GM21576 (cell line): ENCODE measurements around the gene SMAD4.
"Not testable (repeated sequence)": the region's sequence is repeated elsewhere in the genome, so short reads cannot be mapped to it uniquely, and the experiment has no call there.

ENCODE experiments used
- ATAC-seq: cut with Tn5 transposase; IDR thresholded peaks from one replicate; pipeline ENCODE4 v1.9.1; 2021; ENCODE audit warnings: mild to moderate bottlenecking, moderate library complexity; ENCODE audit not compliant: unreplicated experiment

The SMAD4 gene

DNA sequence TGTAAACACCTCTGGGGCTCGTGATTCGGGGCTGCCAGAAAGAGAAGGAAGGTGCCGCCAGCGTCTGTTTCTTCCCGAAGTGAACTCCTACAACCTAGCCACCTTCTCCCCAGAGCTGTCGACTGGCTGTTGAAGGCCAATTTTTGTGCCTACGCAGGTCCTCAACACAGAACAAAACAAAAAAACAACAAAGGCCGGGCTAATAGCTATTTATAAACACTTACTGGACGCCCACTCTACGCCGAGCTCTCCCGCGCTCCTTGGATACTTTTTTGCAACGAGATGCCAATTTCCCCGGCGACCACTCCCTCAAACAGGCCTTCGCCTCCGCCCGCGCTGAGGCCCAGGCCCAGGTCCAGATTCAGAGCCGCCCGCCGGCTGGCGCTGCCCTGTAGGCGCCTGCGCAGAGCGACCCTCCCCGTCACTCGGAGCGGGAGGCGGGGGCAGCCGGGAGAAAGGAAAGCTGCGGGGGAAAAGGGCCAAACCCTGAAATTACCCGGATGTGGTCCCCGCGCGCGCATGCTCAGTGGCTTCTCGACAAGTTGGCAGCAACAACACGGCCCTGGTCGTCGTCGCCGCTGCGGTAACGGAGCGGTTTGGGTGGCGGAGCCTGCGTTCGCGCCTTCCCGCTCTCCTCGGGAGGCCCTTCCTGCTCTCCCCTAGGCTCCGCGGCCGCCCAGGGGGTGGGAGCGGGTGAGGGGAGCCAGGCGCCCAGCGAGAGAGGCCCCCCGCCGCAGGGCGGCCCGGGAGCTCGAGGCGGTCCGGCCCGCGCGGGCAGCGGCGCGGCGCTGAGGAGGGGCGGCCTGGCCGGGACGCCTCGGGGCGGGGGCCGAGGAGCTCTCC is at the start of gene SMAD4:
SMAD4 (plus strand) TSS at position 520 of the 843 bp plus-strand sequence. CDS start 16,834 bp downstream, outside the sequence.
- ATAC-seq: peak; percentile 59

DNA sequence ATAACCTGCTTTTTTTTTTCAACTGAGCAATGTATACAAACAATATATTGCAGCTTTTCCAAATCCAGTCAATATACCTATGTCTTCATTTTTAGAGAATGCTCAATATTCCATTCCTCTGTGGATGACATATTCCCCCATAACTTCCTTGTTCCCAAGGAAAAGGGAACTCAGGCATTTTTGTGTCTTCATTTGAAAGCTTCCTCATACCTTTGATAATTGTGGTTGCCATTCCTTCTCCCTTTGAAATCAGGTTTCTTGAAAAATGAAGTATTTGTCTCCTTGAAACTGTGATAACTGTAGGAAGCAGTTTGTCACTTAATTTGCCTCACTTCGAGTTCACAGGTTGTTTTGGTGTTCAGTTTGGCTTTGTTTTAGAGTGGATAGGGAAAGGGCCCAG is 48.6 kb upstream of the SMAD4 start:
- no peak for ATAC-seq

DNA sequence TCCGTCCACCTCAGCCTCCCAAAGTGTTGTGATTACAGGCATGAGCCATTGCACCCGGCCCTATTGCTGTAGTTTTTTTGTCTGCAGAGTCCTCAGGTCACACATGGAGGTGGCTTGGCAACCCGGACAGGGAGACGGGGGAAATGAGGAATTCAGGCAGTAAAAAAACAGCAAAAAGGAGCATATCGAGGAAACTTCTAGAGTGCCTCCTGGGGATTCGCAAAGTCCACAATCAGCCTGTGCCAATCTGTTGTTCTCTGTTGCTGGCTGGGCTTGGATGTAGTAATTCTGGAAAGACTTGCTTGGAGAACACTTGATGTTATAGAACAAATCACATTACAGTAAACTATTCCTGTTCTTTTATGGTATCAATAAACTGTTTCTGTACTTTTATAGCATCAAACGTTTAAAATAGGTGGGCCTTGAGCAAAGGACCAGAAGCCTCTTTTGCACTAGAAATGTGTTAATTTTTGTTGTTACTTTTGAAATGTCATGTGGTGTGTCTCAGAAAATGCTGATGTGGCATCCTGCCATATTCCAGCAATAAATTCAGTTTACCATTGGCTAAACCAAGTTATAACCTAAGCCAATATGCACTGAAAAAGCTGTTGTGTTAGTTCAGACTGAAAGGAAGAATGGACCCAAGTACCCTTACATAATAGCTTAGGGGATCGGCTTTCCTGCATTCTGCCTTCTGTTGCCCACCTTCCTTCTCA is 47.8 kb upstream of the SMAD4 start:
- ATAC-seq: no peak

DNA sequence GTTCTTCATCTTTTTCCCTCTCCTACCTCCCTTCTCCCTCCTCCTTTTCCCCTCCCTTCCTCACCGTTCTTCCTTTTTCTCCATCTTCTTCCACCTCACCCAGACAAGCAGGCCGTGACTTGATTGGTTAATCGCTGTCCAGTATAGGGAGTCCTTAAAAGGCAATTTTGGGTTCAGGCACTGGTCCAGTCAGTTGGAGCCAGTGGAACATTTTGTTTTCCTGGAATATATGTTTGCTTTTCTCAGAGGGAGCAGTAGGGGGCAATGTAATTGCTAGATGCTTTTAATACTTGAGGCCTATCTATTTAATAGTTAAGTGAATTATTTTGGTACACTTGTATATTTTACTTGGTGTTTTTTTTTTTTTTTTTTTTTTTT is 47.2 kb upstream of the SMAD4 start:
- ATAC-seq: no peak

DNA sequence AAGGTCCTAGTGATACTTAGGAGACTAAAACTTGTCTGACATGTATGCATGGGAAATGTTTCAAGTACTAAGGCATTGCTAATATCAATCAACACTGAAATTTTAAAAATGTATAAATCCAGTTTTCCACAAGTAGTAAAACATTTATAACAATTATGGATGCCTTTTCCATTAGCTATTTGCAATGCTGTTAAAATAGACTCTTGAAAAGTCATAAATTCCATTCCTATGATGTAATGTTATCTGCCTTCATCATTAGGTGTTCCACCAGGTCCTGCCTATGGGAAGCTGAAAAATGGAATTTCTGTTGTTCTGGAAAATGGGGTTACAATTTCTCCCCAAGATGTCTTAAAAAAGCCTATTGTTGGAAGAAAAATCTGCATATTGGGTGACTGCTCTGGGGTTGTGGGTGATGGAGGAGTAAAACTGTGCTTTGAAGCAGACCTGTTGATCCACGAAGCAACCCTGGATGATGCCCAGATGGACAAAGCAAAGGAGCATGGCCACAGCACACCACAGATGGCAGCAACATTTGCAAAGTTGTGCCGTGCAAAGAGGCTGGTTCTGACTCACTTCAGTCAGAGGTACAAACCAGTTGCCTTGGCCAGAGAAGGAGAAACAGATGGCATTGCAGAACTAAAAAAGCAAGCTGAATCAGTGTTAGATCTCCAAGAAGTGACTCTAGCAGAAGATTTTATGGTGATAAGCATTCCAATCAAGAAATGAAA is 43.5 kb upstream of the SMAD4 start:
- ATAC-seq: no peak

DNA sequence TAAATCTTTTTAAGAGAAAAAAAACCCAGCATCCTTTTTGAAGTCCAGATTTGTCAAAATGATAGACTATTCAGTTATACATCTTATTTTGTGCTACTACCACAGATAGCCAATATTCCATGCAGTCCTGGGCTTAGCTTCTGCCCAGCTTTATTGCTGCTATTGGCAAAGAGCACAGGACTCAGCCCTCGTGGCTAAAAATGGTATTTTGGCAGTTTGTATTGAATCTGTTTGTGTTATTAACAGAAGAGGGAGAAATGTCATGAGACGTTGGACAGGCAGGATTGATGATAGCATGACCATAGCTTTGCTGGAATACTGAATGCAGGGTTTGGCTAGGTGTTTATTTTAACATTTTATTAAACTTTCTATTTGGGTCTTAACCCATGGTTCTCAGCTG is 42.8 kb upstream of the SMAD4 start:
- ATAC-seq: no peak

DNA sequence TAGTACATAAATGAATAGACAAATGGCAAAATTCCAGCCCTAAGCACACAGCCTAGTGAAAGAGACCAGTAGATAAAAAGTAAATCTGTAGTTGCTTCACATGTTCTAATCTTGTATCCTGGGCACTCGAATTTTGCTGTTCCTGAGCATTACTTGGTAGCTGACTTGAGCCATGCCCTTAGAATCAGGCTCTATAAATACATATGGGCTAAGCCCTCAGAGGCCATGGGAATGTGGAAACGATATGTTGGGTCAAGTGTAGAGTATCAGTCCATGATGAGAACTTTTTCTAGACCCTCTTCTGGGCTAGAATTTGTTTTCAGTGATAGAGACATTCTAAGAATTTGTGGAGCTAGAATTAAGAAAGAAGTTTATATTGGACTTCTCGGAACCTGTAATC is 40.3 kb upstream of the SMAD4 start:
- ATAC-seq: no peak

DNA sequence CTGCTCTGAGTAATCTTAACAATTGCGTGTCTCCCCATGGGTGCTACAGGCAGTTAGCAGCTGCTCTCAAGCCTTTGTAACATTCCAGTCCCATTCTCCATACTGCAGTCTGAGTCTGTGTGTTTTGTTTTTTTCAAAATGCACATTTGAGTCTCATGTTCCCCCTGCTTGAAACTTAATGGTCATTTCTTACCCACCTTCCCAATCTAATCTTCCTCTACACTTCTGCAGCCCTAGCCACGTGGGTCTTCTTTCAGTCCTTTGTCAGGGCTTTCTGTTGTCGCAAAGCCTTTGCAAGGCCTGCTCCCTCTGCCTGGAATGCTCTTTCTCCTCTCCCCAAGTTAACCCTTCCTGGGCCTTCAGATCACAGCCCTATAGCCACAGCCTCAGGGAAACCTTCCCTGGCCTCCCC is 37.7 kb upstream of the SMAD4 start:
- no peak for ATAC-seq

DNA sequence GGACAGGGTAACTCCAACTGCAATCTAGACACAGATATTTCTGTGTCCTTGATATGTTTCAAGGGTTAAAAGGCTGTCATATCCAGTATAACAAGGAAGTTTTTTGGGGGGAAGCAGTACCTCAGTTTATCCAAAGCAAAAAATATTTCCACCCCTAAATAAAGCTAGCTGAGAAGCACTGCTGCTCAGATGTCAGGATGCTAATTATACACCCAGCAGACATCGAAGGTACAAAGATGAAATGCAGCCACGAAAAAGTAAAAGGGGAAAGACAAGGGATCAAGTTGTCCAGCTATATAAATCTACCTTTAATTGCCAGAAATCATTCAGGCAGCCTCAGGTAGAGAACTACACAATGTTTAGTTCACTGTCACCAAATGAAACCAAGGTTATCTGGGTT is 36.0 kb upstream of the SMAD4 start:
- no peak for ATAC-seq

DNA sequence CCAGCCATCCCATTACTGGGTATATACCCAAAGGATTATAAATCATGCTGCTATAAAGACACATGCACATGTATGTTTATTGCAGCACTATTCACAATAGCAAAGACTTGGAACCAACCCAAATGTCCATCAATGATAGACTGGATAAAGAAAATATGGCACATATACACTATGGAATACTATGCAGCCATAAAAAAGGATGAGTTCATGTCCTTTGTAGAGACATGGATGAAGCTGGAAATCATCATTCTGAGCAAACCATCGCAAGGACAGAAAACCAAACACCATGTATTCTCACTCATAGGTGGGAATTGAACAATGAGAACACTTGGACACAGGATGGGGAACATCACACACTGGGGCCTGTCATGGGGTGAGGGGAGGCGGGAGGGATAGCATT is 26.8 kb upstream of the SMAD4 start:
- ATAC-seq: not testable (repeated sequence)

DNA sequence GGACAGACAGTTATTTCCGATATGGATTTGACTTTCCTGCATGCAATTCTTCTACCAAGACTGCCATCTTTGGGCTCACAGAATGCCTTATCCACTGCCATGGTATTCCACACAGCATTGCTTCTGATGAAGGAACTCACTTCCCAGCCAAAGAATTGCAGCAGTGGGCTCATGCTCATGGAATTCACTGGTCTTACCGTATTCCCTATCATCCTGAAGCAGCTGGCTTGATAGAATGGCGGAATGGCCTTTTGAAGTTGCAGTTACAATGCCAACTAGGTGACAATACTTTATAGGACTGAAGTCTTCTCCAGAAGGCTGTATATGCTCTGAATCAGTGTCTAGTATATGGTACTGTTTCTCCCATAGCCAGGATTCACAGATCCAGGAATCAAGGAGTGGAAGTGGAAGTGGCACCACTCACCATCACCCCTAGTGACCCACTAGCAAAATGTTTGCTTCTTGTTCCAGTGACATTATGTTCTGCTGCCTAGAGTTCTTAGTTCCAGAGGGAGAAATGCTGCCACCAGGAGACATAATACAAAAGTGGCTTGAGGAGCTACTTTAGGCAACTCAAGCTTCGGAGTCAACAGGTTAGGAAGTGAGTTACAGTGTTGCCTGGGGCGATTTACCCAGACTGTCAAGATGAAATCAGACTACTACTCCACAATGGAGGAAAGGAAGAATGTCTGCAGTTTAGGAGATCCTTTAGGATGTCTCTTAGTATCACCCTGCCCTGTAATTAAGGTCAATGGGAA is 23.8 kb upstream of the SMAD4 start:
- no peak for ATAC-seq

DNA sequence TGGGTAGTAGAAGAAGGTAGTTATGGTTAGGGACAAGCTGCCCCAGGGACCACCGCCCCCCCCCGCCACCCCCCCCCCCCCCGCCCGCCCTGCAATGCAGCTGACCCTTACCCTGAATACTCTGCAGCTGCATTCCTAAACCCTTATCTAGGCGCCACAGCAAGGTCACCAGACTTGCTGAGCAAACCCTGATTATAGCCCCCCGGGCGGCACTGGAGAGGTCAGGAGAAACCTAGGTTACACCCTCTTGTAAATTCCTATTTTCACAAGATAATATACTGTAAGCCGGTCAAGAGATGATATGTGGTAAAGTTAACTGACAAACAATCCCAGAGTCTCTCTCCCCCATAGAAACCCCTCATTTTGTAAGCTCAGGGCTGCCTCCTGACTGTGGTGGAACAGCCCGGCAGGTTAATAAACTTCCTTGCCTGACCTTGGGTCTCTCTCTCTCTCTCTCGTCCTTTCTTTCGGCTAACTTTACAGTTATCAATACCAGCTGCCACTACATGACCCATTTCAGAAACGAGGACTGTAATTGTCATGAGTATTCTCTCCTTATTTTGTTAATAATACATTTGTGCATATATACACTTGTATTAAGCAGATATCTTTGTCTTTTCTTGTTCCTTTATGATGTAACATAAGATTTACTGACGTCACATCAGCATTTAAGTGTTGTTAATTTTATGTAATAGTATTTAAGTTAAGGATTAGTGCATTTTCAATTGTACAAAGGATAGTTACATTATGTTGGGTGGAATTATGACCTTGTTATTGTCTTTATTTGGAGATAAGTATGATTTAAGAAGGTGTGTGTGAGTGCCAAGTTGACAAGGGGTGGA is 22.8 kb upstream of the SMAD4 start:
- ATAC-seq: no peak

DNA sequence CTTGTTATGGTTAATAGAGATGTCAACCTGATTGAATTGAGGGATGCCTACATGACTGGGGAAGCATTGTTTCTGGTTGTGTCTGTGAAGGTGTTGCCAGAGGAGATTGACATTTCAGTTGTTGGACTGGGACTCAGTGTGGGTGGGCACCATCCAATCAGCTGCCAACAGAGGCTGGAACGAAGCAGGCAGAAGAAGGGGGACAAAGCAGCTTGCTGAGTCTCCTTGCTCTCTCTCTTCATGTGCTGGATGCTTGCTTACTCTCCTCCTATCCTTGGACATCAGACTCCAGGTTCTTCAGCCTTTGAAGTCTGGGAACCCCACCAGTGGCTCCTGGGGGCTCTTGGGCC is 22.2 kb upstream of the SMAD4 start:
- no peak for ATAC-seq

DNA sequence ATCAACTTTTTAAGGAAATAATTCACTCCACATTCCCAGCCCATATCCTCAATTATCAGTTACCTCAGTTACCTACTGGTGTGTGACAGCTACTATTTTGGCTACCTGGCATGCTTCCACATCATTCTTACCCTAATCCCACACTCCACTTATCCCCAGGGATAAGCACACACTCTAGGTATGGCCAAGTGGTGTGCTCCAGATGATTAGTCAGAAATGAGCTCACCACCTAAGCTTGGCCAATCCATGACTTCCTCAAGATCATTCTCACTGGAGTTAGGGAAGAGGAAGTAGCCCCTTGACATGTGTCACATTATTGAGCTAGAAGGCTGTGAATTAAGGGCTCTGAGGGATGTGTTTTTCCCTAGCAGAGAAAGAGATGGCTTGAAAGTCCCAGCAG is 20.9 kb upstream of the SMAD4 start:
- ATAC-seq: no peak

DNA sequence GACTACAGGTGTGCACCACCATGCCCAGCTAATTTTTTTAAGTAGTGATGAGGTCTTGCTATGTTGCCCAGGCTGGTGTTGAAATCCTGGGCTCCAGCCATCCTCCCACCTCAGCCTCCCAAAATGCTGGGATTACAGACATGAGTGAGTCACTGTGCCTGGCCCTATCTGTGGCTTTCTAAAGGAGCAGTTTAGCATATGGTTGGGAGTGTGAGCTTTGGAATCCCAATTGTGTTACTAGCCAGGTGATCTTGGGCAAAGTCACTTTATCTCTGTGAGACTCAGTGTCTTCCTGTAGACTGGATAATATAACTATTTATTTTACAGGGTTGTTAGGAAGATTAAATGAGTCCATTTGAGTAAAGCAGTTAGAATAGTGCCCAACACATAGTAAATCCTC is 19.8 kb upstream of the SMAD4 start:
- no peak for ATAC-seq

DNA sequence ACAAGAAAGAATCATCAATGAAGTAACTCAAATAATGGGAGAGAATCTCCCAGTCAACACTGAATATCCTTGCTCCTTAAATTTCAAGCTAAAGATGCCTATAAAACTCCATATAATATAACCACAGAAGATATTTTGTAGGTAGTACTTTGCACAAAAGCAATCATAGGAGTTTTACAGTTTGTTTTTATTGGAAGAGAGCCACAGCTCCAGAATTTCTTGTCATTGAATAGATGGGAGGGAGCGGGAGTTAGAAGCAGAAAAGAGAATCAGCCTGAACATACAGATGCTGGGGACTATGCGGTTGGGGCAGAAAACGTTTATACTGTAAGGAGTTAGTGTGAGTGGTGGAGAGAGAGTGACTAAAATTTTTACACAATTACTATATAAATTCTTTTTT is 18.3 kb upstream of the SMAD4 start:
- ATAC-seq: no peak

DNA sequence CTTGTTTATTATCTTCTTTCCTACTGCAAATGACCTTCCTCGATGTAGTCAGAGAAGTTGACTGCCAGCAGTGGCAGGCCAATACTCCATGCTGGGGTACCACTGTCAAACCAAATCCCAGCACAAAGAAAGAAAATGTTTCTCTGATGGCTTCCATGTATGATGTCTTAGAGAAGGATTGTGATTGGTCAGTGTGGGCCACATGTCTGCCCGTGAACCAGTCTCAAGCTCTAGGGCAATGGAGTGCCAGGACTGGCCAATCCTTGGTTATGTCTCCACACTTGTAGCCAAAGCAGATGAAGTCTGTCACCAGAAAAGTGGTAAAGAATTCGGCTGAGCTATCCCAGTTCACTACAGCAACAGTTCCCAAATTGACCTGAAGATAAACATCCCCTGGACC is 17.6 kb upstream of the SMAD4 start:
- no peak for ATAC-seq

DNA sequence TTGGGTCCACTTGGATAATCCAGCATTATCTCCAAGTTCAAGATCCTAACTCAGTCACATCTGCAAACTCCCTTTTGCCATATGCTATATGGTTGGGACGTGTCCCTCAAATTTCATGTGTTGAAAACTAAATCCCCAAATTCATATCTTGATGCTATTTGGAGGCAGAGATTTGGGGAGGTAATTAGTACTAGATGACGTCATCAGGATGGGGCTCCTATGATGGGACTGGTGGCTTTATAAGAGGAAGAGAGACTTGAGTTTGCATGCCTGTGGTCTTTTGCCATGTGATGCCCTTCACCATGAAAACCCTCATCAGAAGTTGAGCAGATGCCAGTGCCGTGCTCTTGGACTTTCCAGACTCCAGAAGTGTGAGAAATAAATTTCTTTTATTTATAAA is 16.8 kb upstream of the SMAD4 start:
- ATAC-seq: no peak

DNA sequence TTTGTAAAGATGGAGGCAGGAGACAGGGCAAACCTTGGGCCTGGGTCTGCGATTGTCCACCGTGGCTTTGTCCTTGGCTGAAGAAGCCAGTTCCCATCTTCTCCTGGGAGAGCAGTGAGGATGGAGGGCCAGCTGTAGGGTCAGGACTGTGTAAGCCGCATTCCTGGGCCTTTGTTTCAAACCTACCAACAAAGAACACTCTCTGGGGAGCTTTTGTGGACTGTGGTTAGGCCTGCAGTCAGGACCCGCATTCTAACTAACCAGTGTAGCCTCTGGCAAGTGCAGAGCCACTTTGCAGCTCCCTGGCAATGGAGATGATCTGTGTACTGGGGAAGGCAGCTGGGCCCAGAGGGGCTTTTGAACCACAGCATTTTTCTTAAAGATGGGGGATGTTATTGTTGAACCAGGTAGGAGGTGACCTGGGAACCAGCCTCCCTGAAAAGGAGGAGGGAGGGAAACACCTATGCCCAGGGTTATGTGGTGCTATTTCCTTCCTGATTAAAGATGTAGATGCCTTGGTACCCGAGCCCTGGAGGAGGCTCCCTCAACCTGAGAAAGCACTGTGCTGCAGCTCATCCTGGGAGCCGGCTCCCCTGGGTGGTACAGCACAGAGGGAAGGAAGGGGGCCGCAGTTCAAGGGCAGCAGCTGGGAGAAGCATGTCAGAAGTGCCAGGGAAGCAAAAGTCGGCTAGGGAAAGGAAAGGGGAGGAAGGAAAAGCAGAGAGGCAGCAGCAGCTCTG is 12.7 kb upstream of the SMAD4 start:
- no peak for ATAC-seq

DNA sequence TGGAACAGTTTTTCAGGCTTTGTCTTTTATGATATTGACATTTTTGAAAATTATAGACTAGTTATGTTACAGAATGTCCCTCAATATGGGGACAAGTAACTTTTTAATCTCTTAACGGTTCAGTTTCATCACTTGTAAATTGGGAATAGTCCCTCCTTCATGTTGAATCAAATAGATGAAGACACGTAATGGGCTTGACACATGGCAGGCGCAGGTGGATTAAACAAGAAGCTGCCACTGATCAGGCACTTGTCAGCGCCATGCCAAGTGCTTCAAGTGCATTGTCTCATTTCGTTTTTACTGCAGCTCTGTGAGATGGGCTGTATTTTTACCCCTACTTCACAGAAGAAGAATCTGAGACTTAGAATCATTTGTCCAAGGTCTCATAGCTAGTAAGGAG is 9.5 kb upstream of the SMAD4 start:
- no peak for ATAC-seq
